GM19397 (cell line): ENCODE data around the gene SMIM43.
"Not testable (repeated sequence)": the region's sequence is repeated elsewhere in the genome, so short reads cannot be mapped to it uniquely, and the experiment has no call there.

Experiments used
- ATAC-seq: cut with Tn5 transposase; IDR thresholded peaks from one replicate; pipeline ENCODE4 v1.9.1; 2021; ENCODE audit warnings: mild to moderate bottlenecking, moderate library complexity; ENCODE audit not compliant: unreplicated experiment

Gene SMIM43

GRCh38 chr4:121784401-121784800 lies 19.4 kb upstream of the SMIM43 start:
- no peak for ATAC-seq

- no peak for ATAC-seq
Observed at GRCh38 chr4:121783210-121783609, 18.2 kb upstream of the SMIM43 start.

DNA sequence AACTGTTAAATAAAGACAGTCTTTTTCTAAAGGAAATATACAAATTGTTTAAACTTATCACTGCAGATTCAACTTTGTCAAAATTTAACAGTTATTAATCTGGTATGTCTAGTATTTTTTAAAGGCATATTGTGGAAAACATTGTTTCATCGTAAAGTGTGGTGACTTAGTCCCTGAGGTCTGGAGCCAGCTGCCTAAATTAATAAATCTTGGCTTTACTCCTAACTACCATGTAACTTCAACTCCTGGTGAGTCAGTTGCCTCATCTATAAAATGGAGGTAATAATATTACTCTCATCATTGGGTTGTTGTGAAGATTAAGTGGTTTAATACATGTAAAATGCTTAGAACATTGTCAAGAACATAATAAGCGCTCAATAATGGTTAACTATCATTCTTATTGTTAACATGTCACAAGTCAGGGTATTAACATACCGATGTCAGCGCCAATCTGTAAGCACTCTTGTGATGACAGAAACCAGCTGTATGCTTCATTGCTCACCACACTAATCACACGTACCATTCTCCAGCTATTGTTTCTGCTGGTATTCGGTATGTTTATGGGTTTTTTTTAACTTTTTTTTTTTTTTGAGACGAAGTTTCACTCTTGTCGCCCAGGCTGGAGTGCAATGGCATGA lies 14.1 kb upstream of the SMIM43 start:
- no peak for ATAC-seq

GRCh38 chr4:121777625-121778024 lies 12.7 kb upstream of the SMIM43 start:
- ATAC-seq, result no peak

DNA sequence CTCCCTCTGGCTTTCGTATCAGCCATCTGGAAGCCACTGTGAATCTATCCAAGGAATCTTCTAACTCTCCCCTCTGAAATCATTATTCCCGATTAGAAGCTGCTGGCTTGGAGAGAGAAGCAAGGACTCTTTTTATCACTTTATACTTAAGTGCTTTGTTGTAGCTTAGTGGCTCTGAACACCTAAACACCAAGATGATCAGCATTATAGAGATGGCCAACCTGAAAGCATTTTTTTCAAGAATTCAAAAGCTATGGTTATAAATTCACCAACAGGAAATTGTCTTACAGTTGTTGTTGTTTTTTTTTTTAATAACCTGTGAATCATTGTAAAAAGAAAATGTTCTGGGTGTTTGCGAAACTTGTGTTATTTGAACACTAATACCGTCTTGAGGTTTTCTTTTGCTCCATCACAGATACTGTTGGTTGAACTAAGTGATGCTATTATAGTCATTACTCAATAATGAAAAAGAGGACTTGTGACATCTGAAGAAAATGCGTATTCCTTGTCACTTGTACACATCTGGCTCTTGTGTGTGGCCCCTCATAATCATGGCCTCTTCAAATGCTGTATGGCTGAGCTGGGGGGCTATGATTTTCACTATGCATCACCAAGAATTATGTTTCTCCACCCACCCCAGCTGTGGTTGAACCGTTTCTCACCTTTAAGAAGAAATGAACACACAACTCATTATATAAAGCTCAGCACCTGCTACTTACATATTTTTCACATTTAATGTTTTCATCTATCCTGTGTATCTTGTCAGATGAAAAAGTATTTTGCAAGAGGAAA lies 11.8 kb upstream of the SMIM43 start:
- no peak for ATAC-seq

DNA sequence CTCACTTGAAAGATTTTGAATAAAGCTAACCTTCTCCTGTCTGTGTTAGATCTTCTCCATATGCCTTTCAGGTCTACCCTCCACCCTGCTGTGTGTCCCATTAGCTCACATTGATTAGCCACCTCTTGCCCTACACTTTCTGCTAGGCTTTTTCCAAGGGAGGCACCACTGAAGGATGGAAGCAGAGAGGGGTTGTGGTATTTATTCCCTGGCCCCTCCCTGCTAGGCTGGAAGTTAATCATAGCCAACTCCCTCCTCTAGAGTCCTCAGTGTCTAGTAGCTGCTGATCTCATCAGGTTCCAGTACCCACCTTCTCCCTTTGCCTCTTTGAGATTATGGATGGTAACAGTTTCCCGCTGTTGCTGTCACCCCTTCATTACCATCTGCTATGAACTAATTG lies 8.9 kb upstream of the SMIM43 start:
- no peak for ATAC-seq

GRCh38 chr4:121771869-121772268 lies 6.9 kb upstream of the SMIM43 start:
- no peak for ATAC-seq

DNA sequence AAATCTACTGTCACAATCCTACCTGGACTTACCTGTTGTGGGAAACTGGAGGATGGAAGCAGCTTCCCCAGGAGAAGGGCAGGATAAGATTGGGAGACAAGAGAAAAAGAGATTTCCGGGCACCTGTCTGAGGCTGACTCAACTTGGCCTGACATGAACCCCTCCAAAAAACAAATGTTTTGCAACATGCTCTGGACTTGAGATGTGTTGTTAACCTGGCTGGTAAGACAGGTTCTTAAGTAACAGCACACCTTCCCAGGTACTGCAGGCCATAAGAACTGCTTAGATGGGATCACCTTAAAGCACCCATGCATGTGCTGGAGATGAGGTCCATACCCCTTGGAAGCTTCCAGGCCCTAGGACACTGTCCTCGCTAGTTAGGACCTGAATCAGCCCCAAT lies 4.4 kb upstream of the SMIM43 start:
- no peak for ATAC-seq

- no peak for ATAC-seq
Observed at GRCh38 chr4:121767166-121767565, 2.2 kb upstream of the SMIM43 start.

DNA sequence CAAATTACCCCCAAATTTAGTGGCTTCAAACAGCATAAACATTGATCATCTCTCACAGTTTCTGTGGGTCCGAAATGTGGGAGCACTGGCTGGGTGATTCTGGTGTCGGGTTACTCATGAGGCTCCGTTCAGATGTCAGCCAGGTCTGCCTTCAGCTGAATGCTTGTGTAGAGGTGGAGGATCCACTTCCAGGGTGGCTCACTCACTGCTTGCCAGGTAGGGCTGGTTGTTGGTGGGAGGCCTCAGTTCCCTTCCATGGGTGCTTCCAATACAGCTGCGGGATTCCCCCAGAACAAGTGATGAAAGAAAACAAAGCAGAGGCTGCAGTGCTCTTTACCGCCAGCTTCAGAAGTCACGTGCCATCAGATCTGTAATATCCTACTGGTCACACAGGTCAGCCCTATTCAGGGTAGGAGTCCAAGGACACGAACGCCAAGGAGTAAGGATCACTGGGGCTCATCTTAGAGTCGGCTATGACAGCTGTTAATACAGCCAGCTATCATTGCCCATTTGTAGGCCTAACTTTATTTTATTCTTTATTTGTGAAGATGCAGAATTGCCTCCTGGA lies 1.1 kb upstream of the SMIM43 start:
- ATAC-seq, result no peak

DNA sequence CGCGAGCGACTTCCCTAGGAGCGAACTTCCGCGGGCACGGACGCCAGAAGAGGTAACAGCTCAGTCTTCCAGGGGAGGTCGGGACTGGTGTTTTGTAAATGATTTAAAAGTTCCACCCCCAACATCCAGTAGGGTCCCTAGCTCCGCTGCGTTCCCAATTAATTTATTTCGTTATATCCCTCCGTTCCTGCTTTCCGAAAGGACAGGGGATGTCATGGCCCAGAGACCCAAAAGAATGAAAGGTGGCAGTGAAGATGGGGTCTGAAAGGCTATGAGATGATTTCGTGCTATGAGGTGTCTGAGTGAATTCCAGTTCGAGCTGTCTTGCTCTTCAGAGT lies 373 bp upstream of the SMIM43 start:
- no peak for ATAC-seq

DNA sequence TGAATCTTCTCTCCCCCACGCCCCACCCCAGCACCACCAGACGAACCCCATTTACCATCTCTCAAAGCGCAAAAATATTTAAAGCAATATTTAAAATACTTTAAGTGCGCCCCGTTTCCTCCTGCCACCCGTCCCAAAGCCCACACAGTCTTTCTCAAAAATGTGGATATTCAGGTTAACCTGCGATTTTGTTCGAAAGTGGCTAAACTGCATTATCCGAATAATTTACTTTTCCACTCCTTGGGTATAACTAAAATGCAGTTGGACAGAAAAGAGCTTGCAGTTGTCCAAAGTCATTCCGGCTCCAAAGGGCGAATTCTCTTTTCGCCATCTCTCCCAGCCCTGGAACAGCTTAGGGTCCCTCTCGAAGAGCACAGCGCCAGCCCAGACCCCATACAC lies 662 bp downstream of the SMIM43 start:
- ATAC-seq, result no peak

- ATAC-seq, result no peak
Observed at GRCh38 chr4:121760205-121760604, 4.8 kb downstream of the SMIM43 start.

DNA sequence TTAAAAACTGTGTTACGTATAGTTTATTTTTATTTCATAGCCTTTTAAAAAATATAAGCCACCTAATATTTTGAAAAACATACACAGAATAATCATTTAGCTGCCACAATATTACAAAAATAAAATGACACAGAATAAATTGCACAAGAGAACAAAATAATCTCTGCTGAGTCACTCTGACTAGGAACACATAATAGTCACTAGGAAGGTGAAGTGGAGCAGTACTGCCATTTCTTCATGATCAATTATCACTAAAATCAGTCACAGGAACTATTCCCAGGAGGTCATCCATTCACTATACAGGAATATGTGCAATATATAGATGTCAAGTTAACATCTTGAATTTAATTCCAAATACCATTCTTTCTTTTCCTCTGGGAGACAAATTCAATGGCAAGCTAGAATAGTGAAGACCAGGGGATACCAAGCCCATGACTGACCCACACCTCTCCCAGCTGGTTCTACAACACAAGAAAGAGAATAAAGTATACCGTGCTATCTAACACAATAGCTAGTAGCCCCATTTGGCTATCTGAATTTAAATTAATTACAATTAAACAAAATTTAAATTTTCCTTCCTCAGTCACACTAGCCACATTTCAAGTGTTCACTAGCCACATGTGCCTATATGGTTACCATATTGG lies 5.9 kb downstream of the SMIM43 start:
- no peak for ATAC-seq

GRCh38 chr4:121752142-121752541 lies 12.8 kb downstream of the SMIM43 start:
- not testable (repeated sequence) for ATAC-seq

DNA sequence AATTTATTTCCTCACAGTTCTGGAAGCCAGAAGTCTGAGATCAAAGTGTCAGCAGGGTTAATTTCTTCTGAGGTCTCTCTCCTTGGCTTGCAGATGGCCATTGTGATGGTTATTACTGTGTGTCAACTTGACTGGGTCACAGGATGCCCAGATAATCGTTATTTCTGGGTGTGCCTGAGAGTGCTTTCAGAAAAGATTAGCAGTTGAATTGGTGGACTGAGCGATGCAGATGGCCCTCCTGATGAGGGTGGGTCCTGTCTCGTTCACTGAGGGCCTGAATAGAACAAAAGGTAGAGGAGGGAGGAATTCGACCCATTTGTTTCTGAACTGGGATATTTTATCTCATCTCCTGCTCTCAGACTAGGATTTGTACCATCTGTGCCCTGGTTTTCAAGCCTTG lies 15.7 kb downstream of the SMIM43 start:
- no peak for ATAC-seq

GRCh38 chr4:121742794-121743193 lies 22.2 kb downstream of the SMIM43 start:
- ATAC-seq, result no peak

- no peak for ATAC-seq
Observed at GRCh38 chr4:121741751-121742150, 23.2 kb downstream of the SMIM43 start.

DNA sequence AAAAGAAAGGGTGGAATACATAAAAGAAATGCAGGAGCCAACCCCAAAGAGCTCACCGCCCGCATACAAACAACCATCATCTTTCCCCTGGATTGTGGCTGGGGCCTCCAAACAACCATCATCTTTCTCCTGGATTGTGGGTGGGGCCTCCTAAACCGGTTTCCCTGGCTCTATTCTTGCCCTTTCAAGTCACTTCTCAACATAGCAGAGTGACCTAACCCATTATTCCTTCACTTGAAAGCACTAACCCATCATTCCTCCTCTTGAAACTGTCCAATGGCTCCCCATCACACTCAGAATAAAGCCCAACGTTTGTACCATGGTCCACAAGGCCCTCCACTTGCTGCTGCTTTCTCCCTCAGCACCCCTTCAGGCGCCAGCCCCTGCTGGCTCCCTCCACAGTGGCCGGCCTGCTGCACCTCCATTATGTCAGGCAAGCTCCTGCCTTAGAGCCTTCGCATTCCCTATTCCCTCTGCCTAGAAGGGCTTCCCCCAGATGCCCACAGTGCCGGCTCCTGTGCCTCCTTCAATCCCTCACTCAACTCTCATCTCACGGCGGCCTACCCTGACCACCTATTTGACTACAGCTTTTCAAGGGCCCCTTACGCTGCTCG lies 24.1 kb downstream of the SMIM43 start:
- no peak for ATAC-seq

DNA sequence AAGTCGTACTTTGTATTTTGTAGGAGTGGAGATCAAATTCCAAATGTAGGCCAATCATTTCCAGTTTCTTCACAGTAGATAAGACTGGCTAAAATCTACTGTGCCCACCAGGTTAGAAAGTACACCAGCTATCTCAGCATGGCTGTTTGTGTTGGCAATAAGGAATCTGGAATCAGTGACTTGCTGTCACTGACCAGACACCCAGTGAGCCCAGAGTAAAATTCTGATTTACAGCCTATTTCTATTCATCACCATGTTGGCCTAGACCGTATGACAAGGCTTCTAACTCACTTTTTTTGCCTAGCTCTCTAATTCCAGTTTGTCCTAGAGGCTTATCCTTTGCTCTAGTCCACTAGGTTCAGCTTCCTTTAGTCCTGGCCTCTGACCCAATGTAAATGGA lies 25.4 kb downstream of the SMIM43 start:
- no peak for ATAC-seq

GRCh38 chr4:121738780-121739535 lies 26.0 kb downstream of the SMIM43 start:
- no peak for ATAC-seq
